COLO668 (cell line): ENCODE results near the gene WNT7B.

ENCODE experiments used
- DNase-seq: peaks from one replicate; lab custom pipeline; 2025; ENCODE audit not compliant: unreplicated experiment; lab: John Stamatoyannopoulos, UW

The WNT7B gene

GRCh38 chr22:45933506-45934167 is 43.3 kb downstream of the WNT7B start:
- DNase-seq: no peak

- DNase-seq: no peak
Observed at GRCh38 chr22:45932071-45932470, 44.9 kb downstream of the WNT7B start.

GRCh38 chr22:45931042-45931441 is 45.9 kb downstream of the WNT7B start:
- no peak for DNase-seq

- DNase-seq: no peak
Observed at GRCh38 chr22:45930324-45930723, 46.6 kb downstream of the WNT7B start.

- no peak for DNase-seq
Observed at GRCh38 chr22:45929649-45930048, 47.3 kb downstream of the WNT7B start.

- DNase-seq: no peak
Observed at GRCh38 chr22:45928726-45929368, 48.1 kb downstream of the WNT7B start.

GRCh38 chr22:45927059-45927458 is 49.9 kb downstream of the WNT7B start:
- DNase-seq: no peak

GRCh38 chr22:45926433-45926832 is 50.5 kb downstream of the WNT7B start:
- DNase-seq: no peak

GRCh38 chr22:45925811-45926351 is 51.1 kb downstream of the WNT7B start:
- no peak for DNase-seq

GRCh38 chr22:45923835-45924234 is 53.1 kb downstream of the WNT7B start:
- DNase-seq: no peak

- DNase-seq: no peak
Observed at GRCh38 chr22:45923212-45923611, 53.8 kb downstream of the WNT7B start.

GRCh38 chr22:45922661-45923060 is 54.3 kb downstream of the WNT7B start:
- DNase-seq: no peak

- DNase-seq: peak; percentile 44
Observed at GRCh38 chr22:45922256-45922655, 54.7 kb downstream of the WNT7B start.

- peak; percentile 37 for DNase-seq
Observed at GRCh38 chr22:45919504-45920286, 57.3 kb downstream of the WNT7B start.

- DNase-seq: no peak
Observed at GRCh38 chr22:45918459-45919370, 58.2 kb downstream of the WNT7B start.

GRCh38 chr22:45917700-45918458 is 59.1 kb downstream of the WNT7B start:
- DNase-seq: no peak

- peak; percentile 87 for DNase-seq
Observed at GRCh38 chr22:45917146-45917545, 59.8 kb downstream of the WNT7B start.

GRCh38 chr22:45916515-45916914 is 60.4 kb downstream of the WNT7B start:
- no peak for DNase-seq

- DNase-seq: no peak
Observed at GRCh38 chr22:45915841-45916240, 61.1 kb downstream of the WNT7B start.

GRCh38 chr22:45915151-45915550 is 61.8 kb downstream of the WNT7B start:
- no peak for DNase-seq
